Activated B cell treated with CpG ODN at 0.5 μM for 24 hours (primary cell): ENCODE measurements around the gene TMEM47. TPM values are rescaled to one million over a fixed set of nuclear protein-coding genes. Genes with fewer than 3 reads are reported as not detected.

Experiments used
- ATAC-seq: fragments of 200-7000 bp; cut with Tn5 transposase; one replicate; pipeline ENCODE4 v1.10.0; 2021; ENCODE audit warnings: low read depth, mild to moderate bottlenecking, moderate library complexity
- CTCF ChIA-PET: fragments of 350-600 bp; sonication (Branson Sonifier 250); formaldehyde crosslinking; loops from one replicate; lab custom pipeline; 2021; ENCODE audit warnings: antibody characterized with exemption; lab: Charles Lee
- POLR2A ChIA-PET: fragments of 350-600 bp; sonication (Branson Sonifier 250); formaldehyde crosslinking; loops from one replicate; lab custom pipeline; 2021; ENCODE audit warnings: antibody characterized with exemption; lab: Charles Lee
- DNase-seq: peaks from one replicate; pipeline ENCODE4 v3.0.0; 2022
- H3K27ac Mint-ChIP-seq: one replicate; pipeline ENCODE4 v1.8.0; 2020; ENCODE audit warnings: mixed read lengths
- H3K27me3 Mint-ChIP-seq: one replicate; pipeline ENCODE4 v1.8.0; 2021; ENCODE audit warnings: mixed read lengths
- H3K36me3 Mint-ChIP-seq: one replicate; pipeline ENCODE4 v1.8.0; 2021; ENCODE audit warnings: low read depth, mixed read lengths
- H3K4me1 Mint-ChIP-seq: one replicate; pipeline ENCODE4 v1.8.0; 2021; ENCODE audit warnings: mixed read lengths
- H3K4me3 Mint-ChIP-seq: one replicate; pipeline ENCODE4 v1.8.0; 2020; ENCODE audit warnings: mild to moderate bottlenecking, mixed read lengths
- H3K9me3 Mint-ChIP-seq: one replicate; pipeline ENCODE4 v1.8.0; 2020; ENCODE audit warnings: mixed read lengths
- intact Hi-C: fragments of 100-400 bp; cut with micrococcal nuclease; formaldehyde crosslinking; loops from one replicate; pipeline ENCODE4 v1.15.1; 2024
- total RNA-seq: library from RNA; stranded (reverse); gene quantifications from 2 replicates; pipeline ENCODE4 v1.2.3, GENCODE V29; 2022
- TF ChIP-seq, protein P1 (sequence below): fragments of 200-600 bp; IDR thresholded peaks from one replicate; pipeline ENCODE4 v1.8.0; 2022; ENCODE audit warnings: antibody characterized with exemption, mild to moderate bottlenecking

TMEM47 gene
- total RNA-seq, 1 donor from 2014 or later = not detected

DNA sequence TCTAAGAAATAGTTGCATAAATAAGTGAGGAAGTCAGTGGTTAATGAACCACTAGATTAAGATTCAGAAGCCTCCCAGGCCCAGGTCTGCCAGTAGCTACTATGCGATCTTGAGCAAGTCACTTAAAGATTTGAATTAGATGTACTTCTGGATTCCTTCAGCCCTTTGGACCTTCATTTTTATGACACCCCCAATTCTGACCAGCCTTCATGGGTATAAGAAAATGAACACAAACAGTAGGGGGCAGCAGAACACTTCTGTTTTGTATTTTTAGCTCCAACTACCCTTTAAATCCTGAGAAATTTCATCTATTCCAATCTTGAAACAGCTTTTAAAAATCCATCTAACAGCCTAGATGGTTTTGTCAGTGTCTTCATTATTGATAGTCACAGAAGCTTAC is 19.0 kb downstream of the TMEM47 start:
- H3K9me3 Mint-ChIP-seq = no peaks in the 10 kb centered on the region
- DNase-seq (no peak), ATAC-seq (no peak)
- H3K36me3 Mint-ChIP-seq = no peaks in the 10 kb centered on the region
- no peaks in the 10 kb centered on the region for H3K4me1 Mint-ChIP-seq
- H3K27ac Mint-ChIP-seq = no peak overlapping the region
- ChIA-PET CTCF (no interaction called here), POLR2A (no interaction called here)
- intact Hi-C loops = no loop called here
- TF ChIP-seq, protein P1, sequence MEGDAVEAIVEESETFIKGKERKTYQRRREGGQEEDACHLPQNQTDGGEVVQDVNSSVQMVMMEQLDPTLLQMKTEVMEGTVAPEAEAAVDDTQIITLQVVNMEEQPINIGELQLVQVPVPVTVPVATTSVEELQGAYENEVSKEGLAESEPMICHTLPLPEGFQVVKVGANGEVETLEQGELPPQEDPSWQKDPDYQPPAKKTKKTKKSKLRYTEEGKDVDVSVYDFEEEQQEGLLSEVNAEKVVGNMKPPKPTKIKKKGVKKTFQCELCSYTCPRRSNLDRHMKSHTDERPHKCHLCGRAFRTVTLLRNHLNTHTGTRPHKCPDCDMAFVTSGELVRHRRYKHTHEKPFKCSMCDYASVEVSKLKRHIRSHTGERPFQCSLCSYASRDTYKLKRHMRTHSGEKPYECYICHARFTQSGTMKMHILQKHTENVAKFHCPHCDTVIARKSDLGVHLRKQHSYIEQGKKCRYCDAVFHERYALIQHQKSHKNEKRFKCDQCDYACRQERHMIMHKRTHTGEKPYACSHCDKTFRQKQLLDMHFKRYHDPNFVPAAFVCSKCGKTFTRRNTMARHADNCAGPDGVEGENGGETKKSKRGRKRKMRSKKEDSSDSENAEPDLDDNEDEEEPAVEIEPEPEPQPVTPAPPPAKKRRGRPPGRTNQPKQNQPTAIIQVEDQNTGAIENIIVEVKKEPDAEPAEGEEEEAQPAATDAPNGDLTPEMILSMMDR = no peak
- no peak overlapping the region for H3K4me3 Mint-ChIP-seq
- no peaks in the 10 kb centered on the region for H3K27me3 Mint-ChIP-seq

DNA sequence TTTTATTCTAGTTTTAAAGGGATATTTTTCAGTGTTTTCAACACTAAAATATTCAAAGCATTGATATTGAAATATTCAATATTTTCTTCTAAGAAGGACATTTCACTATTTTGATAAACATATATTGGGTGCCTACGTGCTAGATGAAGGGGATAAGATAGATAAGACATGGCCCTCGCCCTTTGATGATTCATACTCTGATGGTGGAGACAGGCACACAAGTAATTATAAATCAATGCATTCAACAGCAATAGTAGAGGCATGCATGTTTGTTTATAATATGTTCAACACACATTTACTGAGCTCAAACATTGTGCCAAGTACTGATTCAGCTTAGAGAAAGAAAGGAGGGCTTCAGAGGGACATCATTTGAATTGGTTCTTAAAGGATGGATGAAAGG is 22.7 kb downstream of the TMEM47 start:
- POLR2A ChIA-PET = no interaction called here
- DNase-seq = no peak
- H3K27me3 Mint-ChIP-seq = no peaks in the 10 kb centered on the region
- no peak overlapping the region for H3K27ac Mint-ChIP-seq
- CTCF ChIA-PET = no interaction called here
- H3K4me1 Mint-ChIP-seq = no peaks in the 10 kb centered on the region
- TF ChIP-seq, protein P1 = no peak
- intact Hi-C loops = no loop called here
- ATAC-seq = no peak
- H3K4me3 Mint-ChIP-seq = no peak overlapping the region
- no peaks in the 10 kb centered on the region for H3K9me3 Mint-ChIP-seq
- H3K36me3 Mint-ChIP-seq = no peaks in the 10 kb centered on the region

DNA sequence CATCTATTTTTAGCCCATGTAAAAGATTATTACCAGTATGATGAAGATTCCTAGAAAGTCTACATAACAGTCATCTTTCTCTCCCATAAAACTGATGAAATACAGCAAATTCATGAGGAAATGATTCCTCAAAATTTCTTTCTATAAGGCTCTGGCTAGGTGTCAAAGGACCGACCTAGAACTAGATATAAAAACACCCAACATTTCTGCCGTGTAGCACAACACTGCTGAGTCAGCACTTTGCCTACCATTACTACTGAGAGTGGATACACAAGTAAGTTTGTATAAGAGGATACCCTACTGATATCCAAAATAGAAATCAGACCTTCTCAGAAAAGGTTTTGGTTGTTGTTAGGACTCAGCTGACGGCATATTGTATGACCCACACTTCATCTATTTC is 24.7 kb downstream of the TMEM47 start:
- POLR2A ChIA-PET = no interaction called here
- no peaks in the 10 kb centered on the region for H3K27me3 Mint-ChIP-seq
- no peaks in the 10 kb centered on the region for H3K4me1 Mint-ChIP-seq
- DNase-seq (no peak), ATAC-seq (no peak)
- TF ChIP-seq, protein P1 = no peak
- intact Hi-C loops = no loop called here
- CTCF ChIA-PET = no interaction called here
- no peaks in the 10 kb centered on the region for H3K9me3 Mint-ChIP-seq
- no peak overlapping the region for H3K4me3 Mint-ChIP-seq
- no peaks in the 10 kb centered on the region for H3K36me3 Mint-ChIP-seq
- no peak overlapping the region for H3K27ac Mint-ChIP-seq

DNA sequence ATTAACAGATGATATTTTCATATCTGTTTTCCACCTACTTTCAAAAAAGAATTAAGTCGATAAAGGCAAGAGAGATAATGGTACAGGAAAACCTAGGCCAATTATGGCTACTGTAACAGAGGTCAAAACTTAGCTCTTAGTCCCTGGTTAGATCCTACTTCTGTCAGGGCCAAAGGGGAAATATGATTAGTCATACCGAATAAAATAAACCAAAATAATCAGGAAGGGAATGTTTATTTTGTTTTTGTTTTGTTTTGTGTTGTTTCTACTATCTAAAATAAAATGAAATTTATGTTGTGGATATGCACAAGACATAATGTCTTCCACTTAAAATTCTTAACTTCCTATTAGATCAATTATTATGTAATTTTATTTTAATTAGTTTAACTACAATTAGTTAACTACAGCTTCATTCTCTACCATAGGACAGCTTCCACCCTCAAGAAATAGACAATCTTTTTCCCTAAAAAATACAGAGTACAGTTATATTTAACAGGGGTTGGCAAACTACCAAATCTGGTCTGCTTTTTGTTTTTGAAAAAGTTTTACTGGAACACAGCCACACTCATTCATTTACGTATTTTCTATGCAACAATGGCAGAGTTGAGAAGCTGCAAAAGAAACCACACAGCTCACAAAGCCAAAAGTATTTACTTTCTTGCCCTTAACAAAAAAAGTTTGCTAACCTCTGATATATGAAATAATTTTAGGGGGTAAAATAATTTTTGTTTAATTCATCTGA is 25.4 kb downstream of the TMEM47 start:
- Mint-ChIP-seq H3K4me3 (no peak overlapping the region), H3K27ac (no peak overlapping the region), H3K9me3 (no peaks in the 10 kb centered on the region), H3K36me3 (no peaks in the 10 kb centered on the region), H3K4me1 (no peaks in the 10 kb centered on the region), H3K27me3 (no peaks in the 10 kb centered on the region)
- ChIA-PET CTCF (no interaction called here), POLR2A (no interaction called here)
- no peak for DNase-seq
- ATAC-seq = no peak
- TF ChIP-seq, protein P1 = no peak
- intact Hi-C loops = no loop called here

DNA sequence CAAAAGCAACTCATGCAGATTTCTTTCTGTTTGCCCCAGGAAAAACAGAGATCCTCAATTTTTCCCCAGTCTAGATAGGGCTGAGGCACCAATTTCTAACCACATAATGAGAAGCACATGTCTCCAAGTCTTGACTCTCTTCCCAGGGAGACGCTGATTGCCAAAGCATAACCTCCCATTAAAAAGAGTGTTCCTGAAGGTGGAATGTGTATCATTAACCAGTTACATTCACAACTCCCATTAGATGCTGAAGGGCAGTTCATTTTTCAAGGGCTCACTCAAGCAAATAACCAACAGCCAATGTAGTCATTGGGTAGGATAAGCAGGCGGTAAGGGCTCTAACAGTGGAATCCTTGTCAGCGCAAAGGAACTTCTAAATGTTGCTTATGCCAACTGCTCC is 27.5 kb downstream of the TMEM47 start:
- Mint-ChIP-seq H3K9me3 (no peaks in the 10 kb centered on the region), H3K4me1 (no peaks in the 10 kb centered on the region), H3K27ac (no peak overlapping the region), H3K36me3 (no peaks in the 10 kb centered on the region), H3K4me3 (no peak overlapping the region), H3K27me3 (no peaks in the 10 kb centered on the region)
- DNase-seq (no peak), ATAC-seq (no peak)
- POLR2A ChIA-PET = no interaction called here
- TF ChIP-seq, protein P1 = no peak
- intact Hi-C loops = no loop called here
- CTCF ChIA-PET = no interaction called here
